HFF-Myc (cell line): ENCODE results near the gene SMARCAD1.
"Not testable (repeated sequence)": the region's sequence is repeated elsewhere in the genome, so short reads cannot be mapped to it uniquely, and the experiment has no call there.

ENCODE experiments used
- DNase-seq: peaks from one replicate; pipeline ENCODE4 v3.0.0-alpha.2; 2011; ENCODE audit warnings: low read depth; ENCODE audit errors: extremely low read depth
- H3K4me3 ChIP-seq: replicated peaks from 2 replicates; pipeline ENCODE4 v1.5.1; 2011; ENCODE audit warnings: low read depth, mild to moderate bottlenecking, control low read depth, low read length
- CTCF ChIP-seq: IDR thresholded peaks from 2 replicates; pipeline ENCODE4 v1.5.1; 2012; ENCODE audit warnings: mild to moderate bottlenecking, low read depth, low read length, control low read depth; ENCODE audit errors: missing control alignments

The SMARCAD1 gene

GRCh38 chr4:94278781-94279180 lies 71.1 kb downstream of the SMARCAD1 start:
- TF ChIP-seq CTCF: no peak
- no peak for DNase-seq

GRCh38 chr4:94284889-94285288 lies 77.2 kb downstream of the SMARCAD1 start:
- no peak for TF ChIP-seq CTCF
- no peak for DNase-seq
- no peak overlapping the region for H3K4me3 ChIP-seq

More at GRCh38 chr4:94278781-94279180, 71.1 kb downstream of the SMARCAD1 start:
- H3K4me3 ChIP-seq: no peak overlapping the region

GRCh38 chr4:94285666-94286065 lies 78.0 kb downstream of the SMARCAD1 start:
- no peak for DNase-seq
- no peak overlapping the region for H3K4me3 ChIP-seq
- no peak for TF ChIP-seq CTCF

GRCh38 chr4:94290245-94290644 lies 82.6 kb downstream of the SMARCAD1 start:
- TF ChIP-seq CTCF: no peak
- no peak for DNase-seq
- no peak overlapping the region for H3K4me3 ChIP-seq

GRCh38 chr4:94293981-94294380 lies 86.3 kb downstream of the SMARCAD1 start:
- not testable (repeated sequence) for DNase-seq, H3K4me3 ChIP-seq

GRCh38 chr4:94295473-94295872 lies 87.8 kb downstream of the SMARCAD1 start:
- not testable (repeated sequence) for H3K4me3 ChIP-seq, DNase-seq

- no peak overlapping the region for H3K4me3 ChIP-seq
- no peak for DNase-seq
- TF ChIP-seq CTCF: no peak
Observed at GRCh38 chr4:94298725-94299252, 91.1 kb downstream of the SMARCAD1 start.

GRCh38 chr4:94302191-94302590 lies 94.5 kb downstream of the SMARCAD1 start:
- H3K4me3 ChIP-seq: no peak overlapping the region
- no peak for DNase-seq
- no peak for TF ChIP-seq CTCF
